Sciatic nerve (tissue), 2 donors: ENCODE data around the gene TRPM2. TPM values are rescaled to one million over a fixed set of nuclear protein-coding genes. Genes with fewer than 3 reads are reported as not detected.
"Not testable (repeated sequence)": the region's sequence is repeated elsewhere in the genome, so short reads cannot be mapped to it uniquely, and the experiment has no call there.

Experiments used
- ATAC-seq: fragments of 200-7000 bp; cut with Tn5 transposase; one replicate; pipeline ENCODE4 v1.9.1; 2020; ENCODE audit warnings: mild to moderate bottlenecking, moderate library complexity
- DNase-seq: peaks from one replicate; pipeline ENCODE4 v3.0.0-alpha.2; 2020; ENCODE audit warnings: low spot score
- intact Hi-C: fragments of 100-400 bp; cut with DNase I; formaldehyde crosslinking; loops from one replicate; pipeline ENCODE4 v1.14.2; 2022
- total RNA-seq: library from RNA; stranded (reverse); fragmentation: NEBNext Ultra II Directional; extraction: Animal tissue kit (Norgen Biotek cat#: 25700); gene quantifications from one replicate; pipeline ENCODE4 v1.2.1, GENCODE V29; 2021
- donor health status: DM: no; HTN: no; CAD: no.
- donor health status: DM: no; HTN: no; CAD: no.

Gene TRPM2
- total RNA-seq, 1 donor from 2014 or later = 9.9 TPM

GRCh38 chr21:44349847-44350772 lies 3.3 kb upstream of the TRPM2 start:
- ATAC-seq = no peak
- intact Hi-C loops = loop anchor here (10.0 kb wide), 1 partner anchor 135 kb away; no protein-coding TSS in a partner anchor
- DNase-seq = peak; percentile 59

GRCh38 chr21:44350773-44351481 lies 2.5 kb upstream of the TRPM2 start:
- ATAC-seq (no peak), DNase-seq (peak; percentile 54)
- intact Hi-C loops = loop anchor here (10.0 kb wide), 1 partner anchor 134 kb away; no protein-coding TSS in a partner anchor

DNA sequence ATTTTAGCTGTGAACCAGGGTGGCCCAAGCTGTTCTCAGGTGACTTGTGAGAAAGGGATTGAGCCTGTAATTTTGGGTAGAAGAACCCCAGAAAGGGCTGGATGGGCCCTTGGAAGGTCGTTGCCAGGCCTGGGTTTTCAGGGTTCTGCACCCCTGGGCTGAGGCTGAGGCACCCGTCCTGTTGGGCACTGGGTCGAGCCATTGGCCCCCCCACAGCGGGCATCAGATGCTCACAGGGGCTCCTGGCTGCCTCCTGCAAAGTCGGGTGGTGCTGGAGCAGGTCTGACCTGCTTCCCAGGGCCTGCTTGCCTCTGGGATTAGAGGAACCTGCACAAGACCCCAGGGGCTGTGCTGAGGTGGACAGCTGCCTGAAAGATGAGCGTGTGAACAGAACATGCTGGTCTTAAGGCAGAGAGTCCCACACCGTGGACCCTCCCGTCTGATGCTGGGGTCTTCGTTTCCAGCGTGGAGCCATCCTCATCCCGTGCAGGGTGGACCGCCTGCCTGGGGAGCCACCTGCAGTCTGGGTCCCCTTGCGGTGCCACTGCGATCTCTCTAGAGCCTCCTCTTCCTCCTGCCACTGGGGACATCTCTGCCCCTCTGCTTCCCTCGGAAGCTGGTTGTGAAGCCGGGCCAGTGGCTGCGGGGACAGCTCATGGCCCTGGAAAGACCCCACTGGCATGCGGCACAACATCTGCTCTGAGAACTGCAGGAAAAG lies 1.7 kb upstream of the TRPM2 start:
- peak; percentile 51 for DNase-seq
- intact Hi-C loops = loop anchor here (10.0 kb wide), 1 partner anchor 133 kb away; no protein-coding TSS in a partner anchor
- no peak for ATAC-seq

GRCh38 chr21:44352253-44352860 lies 1.1 kb upstream of the TRPM2 start:
- intact Hi-C loops = loop anchor here (10.0 kb wide), 1 partner anchor 132 kb away; no protein-coding TSS in a partner anchor

GRCh38 chr21:44354001-44354405 lies 582 bp downstream of the TRPM2 start:
- ATAC-seq = peak; percentile 41
- intact Hi-C loops = loop anchor here (10.0 kb wide), 1 partner anchor 131 kb away; no protein-coding TSS in a partner anchor
- peak; percentile 59 for DNase-seq

More at GRCh38 chr21:44352253-44352860, 1.1 kb upstream of the TRPM2 start:
- DNase-seq = peak; percentile 47
- no peak for ATAC-seq

- DNase-seq (no peak), ATAC-seq (no peak)
- intact Hi-C loops = loop anchor here (10.0 kb wide), 1 partner anchor 130 kb away; no protein-coding TSS in a partner anchor
Measured at GRCh38 chr21:44354775-44355771, 1.7 kb downstream of the TRPM2 start.

DNA sequence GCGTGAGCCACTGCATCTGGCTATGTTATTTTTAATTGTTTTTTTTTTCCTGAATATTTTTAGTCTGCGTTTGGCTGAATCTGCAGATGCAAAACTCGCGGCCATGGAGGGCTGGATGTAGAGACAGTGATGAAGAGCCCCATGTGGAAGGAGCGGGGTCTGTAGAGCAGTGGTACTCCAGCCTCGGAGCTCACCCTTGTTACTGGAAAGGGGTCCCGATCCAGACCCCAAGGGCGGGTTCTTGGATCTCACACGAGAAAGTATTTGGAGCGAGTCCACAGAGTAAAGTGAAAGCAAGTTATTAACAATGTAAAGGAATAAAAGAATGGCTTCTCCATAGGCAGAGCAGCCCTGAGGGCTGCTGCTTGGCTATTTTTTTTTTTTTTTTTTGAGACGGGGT lies 2.7 kb downstream of the TRPM2 start:
- intact Hi-C loops = loop anchor here (10.0 kb wide), 1 partner anchor 129 kb away; no protein-coding TSS in a partner anchor
- no peak for ATAC-seq
- no peak for DNase-seq

GRCh38 chr21:44356636-44357035 lies 3.2 kb downstream of the TRPM2 start:
- ATAC-seq (no peak), DNase-seq (no peak)
- intact Hi-C loops = loop anchor here (10.0 kb wide), 1 partner anchor 128 kb away; no protein-coding TSS in a partner anchor

GRCh38 chr21:44357064-44357837 lies 3.8 kb downstream of the TRPM2 start:
- intact Hi-C loops = loop anchor here (10.0 kb wide), 1 partner anchor 128 kb away; no protein-coding TSS in a partner anchor
- ATAC-seq = no peak
- no peak for DNase-seq

GRCh38 chr21:44359396-44359795 lies 6.0 kb downstream of the TRPM2 start:
- DNase-seq = no peak
- no peak for ATAC-seq
- intact Hi-C loops = loop anchor here (10.0 kb wide), 1 partner anchor 125 kb away; no protein-coding TSS in a partner anchor

DNA sequence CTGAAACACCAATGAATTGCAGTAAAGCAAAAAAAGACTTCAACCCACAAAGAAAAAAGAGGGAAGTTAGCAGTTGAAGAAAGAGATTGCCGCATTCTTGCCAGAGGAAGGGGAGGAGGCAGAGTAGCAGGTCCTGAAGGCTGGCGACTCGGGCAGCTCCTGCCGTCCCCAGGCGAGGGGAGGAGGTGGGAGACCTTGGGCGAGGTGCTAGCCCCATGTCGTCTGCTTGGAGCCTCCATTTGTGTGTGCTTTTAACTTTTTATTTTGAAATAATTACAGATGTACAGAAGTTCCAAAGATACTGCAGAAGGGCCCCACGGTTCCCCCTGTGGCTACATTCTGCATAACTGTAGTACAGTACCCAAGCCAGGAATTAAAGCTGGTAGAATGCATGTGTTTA lies 6.7 kb downstream of the TRPM2 start:
- ATAC-seq (peak; percentile 22), DNase-seq (no peak)
- intact Hi-C loops = no loop called here

GRCh38 chr21:44361903-44362302 lies 8.5 kb downstream of the TRPM2 start:
- intact Hi-C loops, DNase-seq, ATAC-seq: not testable (repeated sequence)

GRCh38 chr21:44363278-44363677 lies 9.9 kb downstream of the TRPM2 start:
- DNase-seq = no peak
- ATAC-seq = no peak
- intact Hi-C loops = no loop called here

DNA sequence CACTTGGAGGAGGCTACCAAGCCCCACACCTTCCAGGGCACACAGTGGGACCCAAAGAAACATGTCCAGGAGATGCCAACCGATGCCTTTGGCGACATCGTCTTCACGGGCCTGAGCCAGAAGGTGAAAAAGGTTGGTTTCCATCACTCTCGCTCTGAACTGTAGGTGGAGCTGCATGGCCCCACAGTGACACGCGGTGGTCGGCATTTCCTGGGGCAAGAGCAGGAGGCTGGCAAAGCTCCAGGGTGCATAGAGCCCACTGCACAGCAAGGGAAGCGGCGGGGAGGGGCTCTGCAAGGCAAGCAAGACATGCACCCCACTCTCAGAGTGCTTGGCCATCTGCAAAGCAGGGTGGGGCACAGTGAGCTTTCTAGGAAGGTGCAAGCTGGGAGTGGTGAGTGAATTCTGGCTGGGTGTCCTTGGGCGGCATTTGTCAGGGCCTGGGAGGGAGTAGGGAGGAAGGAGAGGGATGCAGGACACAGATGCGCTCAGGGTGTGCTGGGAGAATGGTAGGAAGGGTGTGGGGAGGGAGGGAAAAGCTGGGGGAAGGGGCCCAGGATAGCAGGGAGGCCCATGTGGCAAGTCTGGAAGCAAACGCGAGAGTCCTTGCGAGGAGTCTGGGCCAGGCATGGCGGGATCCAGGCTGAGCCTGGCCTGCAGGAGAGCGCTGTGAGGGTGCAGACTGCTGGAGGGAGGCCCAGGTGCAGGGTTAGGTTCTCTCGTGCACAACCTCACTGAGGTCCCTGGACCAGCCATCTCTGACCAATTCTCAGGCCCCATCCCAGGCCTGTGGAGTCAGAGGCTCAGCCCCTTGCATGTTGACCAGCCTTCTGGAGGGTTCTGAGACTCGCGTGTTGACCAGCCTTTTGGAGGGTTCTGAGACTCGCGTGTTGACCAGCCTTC lies 11.0 kb downstream of the TRPM2 start:
- ATAC-seq (no peak), DNase-seq (peak; percentile 37)
- intact Hi-C loops = no loop called here

- DNase-seq (peak; percentile 42), ATAC-seq (no peak)
- intact Hi-C loops = no loop called here
Measured at GRCh38 chr21:44365251-44365966, 12.0 kb downstream of the TRPM2 start.
